SK-N-SH (cell line): ENCODE measurements around the gene ST6GALNAC3. TPM values are rescaled to one million over a fixed set of nuclear protein-coding genes. Genes with fewer than 3 reads are reported as not detected.
A peak's percentile ranks its signal among the peaks of the same experiment; 100 is the strongest.

Experiments used
- CTCF ChIA-PET: fragments of 300-600, 350-600 bp; formaldehyde crosslinking; extraction: SDS; loops from one replicate; lab custom pipeline; 2021; lab: Yijun Ruan, JAX
- POLR2A ChIA-PET: fragments of 350-600 bp; sonication (Branson Sonifier 250); formaldehyde crosslinking; extraction: SDS; loops from one replicate; lab custom pipeline; 2020; ENCODE audit warnings: antibody characterized with exemption, inconsistent platforms; lab: Yijun Ruan, JAX
- DNase-seq: peaks from one replicate; pipeline ENCODE4 v3.0.0; 2012
- H2AFZ ChIP-seq: fragments of 200-600 bp; sonication (generic); 2 replicates; pipeline ENCODE4 v1.8.1; 2016; ENCODE audit warnings: antibody characterized with exemption, mild to moderate bottlenecking, low read depth
- H3F3A ChIP-seq: fragments of 200-600 bp; sonication (generic); replicated peaks from 2 replicates; pipeline ENCODE3; 2016; ENCODE audit warnings: antibody characterized with exemption, mild to moderate bottlenecking; ENCODE audit not compliant: insufficient read depth
- H3K27ac ChIP-seq, 2 experiments: fragments of 200-500 bp in 1 of 2; fragments of 200-600 bp in 1 of 2; sonication (Bioruptor generic) in 1 of 2; sonication (generic), shearing (Covaris generic) in 1 of 2; 2 replicates each; pipeline versions ENCODE4 v1.5.1 to v1.6.1; 2014 to 2016; ENCODE audit warnings: low read depth in 2 of 2, inconsistent platforms in 1 of 2, low read length in 1 of 2, mild to moderate bottlenecking in 1 of 2, mixed read lengths in 1 of 2
- H3K27me3 ChIP-seq: fragments of 200-600 bp; sonication (generic), shearing (Covaris generic); 2 replicates; pipeline ENCODE4 v1.6.1; 2016; ENCODE audit warnings: mixed run types; ENCODE audit not compliant: insufficient read depth
- H3K36me3 ChIP-seq, 2 experiments: fragments of 200-500 bp in 1 of 2; fragments of 200-600 bp in 1 of 2; sonication (Bioruptor generic) in 1 of 2; sonication (generic) in 1 of 2; replicated peaks in 1 of 2; 2 replicates each; pipeline versions ENCODE3 to v1.5.1; 2014 to 2016; ENCODE audit warnings: low read length in 1 of 2, mild to moderate bottlenecking in 1 of 2; ENCODE audit not compliant: insufficient read depth in 2 of 2, control insufficient read depth in 1 of 2
- H3K4me1 ChIP-seq, 2 experiments: fragments of 200-500 bp in 1 of 2; fragments of 200-600 bp in 1 of 2; sonication (Bioruptor generic) in 1 of 2; sonication (generic), shearing (Covaris generic) in 1 of 2; 2 replicates each; pipeline versions ENCODE4 v1.5.1 to v1.6.1; 2014 to 2016; ENCODE audit warnings: low read depth in 1 of 2, low read length in 1 of 2, mixed run types in 1 of 2; ENCODE audit not compliant: insufficient read depth in 2 of 2, control insufficient read depth in 1 of 2
- H3K4me2 ChIP-seq: fragments of 200-600 bp; sonication (generic), shearing (Covaris generic); 2 replicates; pipeline ENCODE4 v1.6.1; 2017; ENCODE audit warnings: mixed run types
- H3K4me3 ChIP-seq, 2 experiments: fragments of 200-500 bp in 1 of 2; fragments of 200-600 bp in 1 of 2; sonication (Bioruptor generic) in 1 of 2; sonication (generic), shearing (Covaris generic) in 1 of 2; 2 replicates each; pipeline versions ENCODE4 v1.5.1 to v1.8.1; 2014 to 2016; ENCODE audit warnings: low read depth in 2 of 2, inconsistent platforms in 1 of 2, low read length in 1 of 2, mild to moderate bottlenecking in 1 of 2, mixed read lengths in 1 of 2, moderate library complexity in 1 of 2
- H3K79me2 ChIP-seq: fragments of 200-600 bp; sonication (generic); 2 replicates; pipeline ENCODE4 v1.8.1; 2017; ENCODE audit warnings: mild to moderate bottlenecking; ENCODE audit not compliant: insufficient read depth
- H3K9ac ChIP-seq: fragments of 200-600 bp; sonication (generic); 2 replicates; pipeline ENCODE4 v1.6.1; 2017; ENCODE audit warnings: mixed run types
- H3K9me2 ChIP-seq: fragments of 200-600 bp; sonication (generic); 2 replicates; pipeline ENCODE4 v1.6.1; 2017; ENCODE audit warnings: mixed run types
- H3K9me3 ChIP-seq: fragments of 200-600 bp; sonication (generic); 2 replicates; pipeline ENCODE4 v1.6.1; 2017; ENCODE audit warnings: mixed run types, mild to moderate bottlenecking, moderate library complexity
- H4K20me1 ChIP-seq: fragments of 200-600 bp; sonication (generic); 2 replicates; pipeline ENCODE4 v1.6.1; 2017; ENCODE audit warnings: mild to moderate bottlenecking, mixed run types; ENCODE audit not compliant: insufficient read depth
- ELF1 ChIP-seq: IDR thresholded peaks from 2 replicates; pipeline ENCODE4 v1.4.0; 2012
- EP300 ChIP-seq, 2 experiments: IDR thresholded peaks; 2 replicates each; pipeline versions ENCODE4 v1.4.0 to v1.6.1; 2012; ENCODE audit warnings: borderline replicate concordance in 1 of 2, low read depth in 1 of 2, low read length in 1 of 2
- FOXM1 ChIP-seq: IDR thresholded peaks from 2 replicates; pipeline ENCODE4 v1.4.0; 2012; ENCODE audit warnings: low read depth, mild to moderate bottlenecking
- GABPA ChIP-seq: IDR thresholded peaks from 2 replicates; pipeline ENCODE4 v1.4.0; 2012; ENCODE audit warnings: low read depth, mild to moderate bottlenecking
- JUND ChIP-seq: IDR thresholded peaks from 2 replicates; pipeline ENCODE4 v1.4.0; 2012
- MXI1 ChIP-seq: IDR thresholded peaks from 2 replicates; pipeline ENCODE4 v1.6.1; 2012; ENCODE audit warnings: mild to moderate bottlenecking, low read depth, low read length, improper control_type of control experiment
- NRF1 ChIP-seq: IDR thresholded peaks from 2 replicates; pipeline ENCODE4 v1.6.1; 2012; ENCODE audit warnings: low read depth, mild to moderate bottlenecking, low read length
- RAD21 ChIP-seq: IDR thresholded peaks from 2 replicates; pipeline ENCODE4 v1.6.1; 2012; ENCODE audit warnings: mild to moderate bottlenecking, low read length
- RFX5 ChIP-seq: IDR thresholded peaks from 2 replicates; pipeline ENCODE4 v1.6.1; 2012; ENCODE audit warnings: mild to moderate bottlenecking, improper control_type of control experiment, low read length
- RXRA ChIP-seq: IDR thresholded peaks from 2 replicates; pipeline ENCODE4 v1.4.0; 2012; ENCODE audit warnings: low read depth, mild to moderate bottlenecking, borderline replicate concordance
- SIN3A ChIP-seq: IDR thresholded peaks from 2 replicates; pipeline ENCODE4 v1.6.1; 2012; ENCODE audit warnings: low read depth, mild to moderate bottlenecking, low read length, moderate library complexity, borderline replicate concordance
- TCF12 ChIP-seq: IDR thresholded peaks from 2 replicates; pipeline ENCODE4 v1.4.0; 2012
- TEAD4 ChIP-seq: IDR thresholded peaks from 2 replicates; pipeline ENCODE4 v1.4.0; 2012; ENCODE audit warnings: mild to moderate bottlenecking, borderline replicate concordance; ENCODE audit not compliant: insufficient read depth
- WGBS: methylation state at CpG from one replicate; pipeline ENCODE4 v1.1.6; 2017; ENCODE audit warnings: low lambda C conversion rate; 5-methylcytosine and 5-hydroxymethylcytosine counted together
- polyA plus RNA-seq, 3 experiments: library from polyadenylated mRNA; depleted of rRNA; stranded (reverse); fragments of >200 nt; gene quantifications; 2 replicates each; pipeline ENCODE4 v1.2.3, GENCODE V29; 2012
- TF ChIP-seq, protein P1 (sequence below): IDR thresholded peaks from 2 replicates; pipeline ENCODE4 v1.4.0; 2012; ENCODE audit warnings: low read depth, borderline replicate concordance
- TF ChIP-seq, protein P2 (sequence below): fragments of 150-350 bp; IDR thresholded peaks from 2 replicates; pipeline ENCODE4 v1.6.1; 2016; ENCODE audit warnings: mild to moderate bottlenecking, low read depth, low read length
- TF ChIP-seq, protein P3 (sequence below): fragments of 150-350 bp; IDR thresholded peaks from 2 replicates; pipeline ENCODE4 v1.6.1; 2017; ENCODE audit warnings: antibody characterized with exemption, low read length, low read depth, borderline replicate concordance
- TF ChIP-seq, protein P4 (sequence below): fragments of 200-600 bp; sonication (generic); IDR thresholded peaks from 2 replicates; pipeline ENCODE4 v1.6.1; 2017; ENCODE audit warnings: antibody characterized with exemption, mild to moderate bottlenecking, moderate library complexity
- TF ChIP-seq, protein P5 (sequence below): IDR thresholded peaks from 2 replicates; pipeline ENCODE4 v1.4.0; 2012; ENCODE audit warnings: low read depth, borderline replicate concordance

The ST6GALNAC3 gene
- polyA plus RNA-seq, 1 of the 3 experiments (the other 2 are of a cell fraction) = 8.1 TPM

DNA sequence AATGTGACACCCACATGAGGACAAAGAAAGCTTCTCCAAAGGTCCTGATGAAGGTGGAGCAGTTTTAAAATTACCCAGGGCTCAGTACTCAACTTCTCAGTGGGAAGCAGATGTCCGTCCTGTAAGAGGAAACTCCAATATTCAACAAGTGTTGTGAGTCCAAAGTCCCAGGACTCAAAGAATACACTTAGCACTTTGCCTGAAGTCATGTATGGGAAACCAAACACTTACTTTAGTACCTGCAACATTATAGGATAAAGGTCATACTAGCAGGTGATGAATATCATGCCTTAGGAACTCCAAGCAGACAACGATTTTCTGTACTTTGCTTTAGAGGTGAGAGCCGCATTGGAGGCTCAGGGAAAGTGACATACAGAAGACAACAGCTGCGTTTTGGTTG lies 37.2 kb upstream of the ST6GALNAC3 start:
- Histone ChIP-seq H3K9me3 (no peaks in the 10 kb centered on the region), H3K9ac (no peak overlapping the region), H3K9me2 (no peaks in the 10 kb centered on the region), H4K20me1 (no peaks in the 10 kb centered on the region), H3K27ac (peak overlapping the region in 1 of 2 experiments; percentile 79; a peak in 1 of 4 replicates), H3K4me1 (peaks cover 7 to 9% of the 10 kb centered on the region in 2 experiments; a peak in 3 of 4 replicates)
- CTCF ChIA-PET = interaction anchor here (0.6 to 2.0 kb wide), 3 partner anchors 9 to 1107 kb away, joined by 3 to 5 read pairs (median 5); no protein-coding TSS in a partner anchor
- DNase-seq = no peak
- TF ChIP-seq NRF1 (no peak), JUND (no peak), FOXM1 (no peak), ELF1 (no peak), GABPA (no peak), TCF12 (no peak), RXRA (no peak), MXI1 (no peak), EP300 (IDR thresholded peaks at IDR 0.05; ENCODE audit: borderline replicate concordance in 1 of 2, low read depth in 1 of 2, low read length in 1 of 2) (no peak), SIN3A (no peak), RAD21 (no peak), RFX5 (no peak), TEAD4 (no peak)
- TF ChIP-seq, protein P1, sequence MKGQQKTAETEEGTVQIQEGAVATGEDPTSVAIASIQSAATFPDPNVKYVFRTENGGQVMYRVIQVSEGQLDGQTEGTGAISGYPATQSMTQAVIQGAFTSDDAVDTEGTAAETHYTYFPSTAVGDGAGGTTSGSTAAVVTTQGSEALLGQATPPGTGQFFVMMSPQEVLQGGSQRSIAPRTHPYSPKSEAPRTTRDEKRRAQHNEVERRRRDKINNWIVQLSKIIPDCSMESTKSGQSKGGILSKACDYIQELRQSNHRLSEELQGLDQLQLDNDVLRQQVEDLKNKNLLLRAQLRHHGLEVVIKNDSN = no peak
- TF ChIP-seq, protein P2, sequence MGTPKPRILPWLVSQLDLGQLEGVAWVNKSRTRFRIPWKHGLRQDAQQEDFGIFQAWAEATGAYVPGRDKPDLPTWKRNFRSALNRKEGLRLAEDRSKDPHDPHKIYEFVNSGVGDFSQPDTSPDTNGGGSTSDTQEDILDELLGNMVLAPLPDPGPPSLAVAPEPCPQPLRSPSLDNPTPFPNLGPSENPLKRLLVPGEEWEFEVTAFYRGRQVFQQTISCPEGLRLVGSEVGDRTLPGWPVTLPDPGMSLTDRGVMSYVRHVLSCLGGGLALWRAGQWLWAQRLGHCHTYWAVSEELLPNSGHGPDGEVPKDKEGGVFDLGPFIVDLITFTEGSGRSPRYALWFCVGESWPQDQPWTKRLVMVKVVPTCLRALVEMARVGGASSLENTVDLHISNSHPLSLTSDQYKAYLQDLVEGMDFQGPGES = no peak
- TF ChIP-seq, protein P3, sequence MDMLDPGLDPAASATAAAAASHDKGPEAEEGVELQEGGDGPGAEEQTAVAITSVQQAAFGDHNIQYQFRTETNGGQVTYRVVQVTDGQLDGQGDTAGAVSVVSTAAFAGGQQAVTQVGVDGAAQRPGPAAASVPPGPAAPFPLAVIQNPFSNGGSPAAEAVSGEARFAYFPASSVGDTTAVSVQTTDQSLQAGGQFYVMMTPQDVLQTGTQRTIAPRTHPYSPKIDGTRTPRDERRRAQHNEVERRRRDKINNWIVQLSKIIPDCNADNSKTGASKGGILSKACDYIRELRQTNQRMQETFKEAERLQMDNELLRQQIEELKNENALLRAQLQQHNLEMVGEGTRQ = no peak
- TF ChIP-seq, protein P4, sequence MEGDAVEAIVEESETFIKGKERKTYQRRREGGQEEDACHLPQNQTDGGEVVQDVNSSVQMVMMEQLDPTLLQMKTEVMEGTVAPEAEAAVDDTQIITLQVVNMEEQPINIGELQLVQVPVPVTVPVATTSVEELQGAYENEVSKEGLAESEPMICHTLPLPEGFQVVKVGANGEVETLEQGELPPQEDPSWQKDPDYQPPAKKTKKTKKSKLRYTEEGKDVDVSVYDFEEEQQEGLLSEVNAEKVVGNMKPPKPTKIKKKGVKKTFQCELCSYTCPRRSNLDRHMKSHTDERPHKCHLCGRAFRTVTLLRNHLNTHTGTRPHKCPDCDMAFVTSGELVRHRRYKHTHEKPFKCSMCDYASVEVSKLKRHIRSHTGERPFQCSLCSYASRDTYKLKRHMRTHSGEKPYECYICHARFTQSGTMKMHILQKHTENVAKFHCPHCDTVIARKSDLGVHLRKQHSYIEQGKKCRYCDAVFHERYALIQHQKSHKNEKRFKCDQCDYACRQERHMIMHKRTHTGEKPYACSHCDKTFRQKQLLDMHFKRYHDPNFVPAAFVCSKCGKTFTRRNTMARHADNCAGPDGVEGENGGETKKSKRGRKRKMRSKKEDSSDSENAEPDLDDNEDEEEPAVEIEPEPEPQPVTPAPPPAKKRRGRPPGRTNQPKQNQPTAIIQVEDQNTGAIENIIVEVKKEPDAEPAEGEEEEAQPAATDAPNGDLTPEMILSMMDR = no peak
- TF ChIP-seq, protein P5, sequence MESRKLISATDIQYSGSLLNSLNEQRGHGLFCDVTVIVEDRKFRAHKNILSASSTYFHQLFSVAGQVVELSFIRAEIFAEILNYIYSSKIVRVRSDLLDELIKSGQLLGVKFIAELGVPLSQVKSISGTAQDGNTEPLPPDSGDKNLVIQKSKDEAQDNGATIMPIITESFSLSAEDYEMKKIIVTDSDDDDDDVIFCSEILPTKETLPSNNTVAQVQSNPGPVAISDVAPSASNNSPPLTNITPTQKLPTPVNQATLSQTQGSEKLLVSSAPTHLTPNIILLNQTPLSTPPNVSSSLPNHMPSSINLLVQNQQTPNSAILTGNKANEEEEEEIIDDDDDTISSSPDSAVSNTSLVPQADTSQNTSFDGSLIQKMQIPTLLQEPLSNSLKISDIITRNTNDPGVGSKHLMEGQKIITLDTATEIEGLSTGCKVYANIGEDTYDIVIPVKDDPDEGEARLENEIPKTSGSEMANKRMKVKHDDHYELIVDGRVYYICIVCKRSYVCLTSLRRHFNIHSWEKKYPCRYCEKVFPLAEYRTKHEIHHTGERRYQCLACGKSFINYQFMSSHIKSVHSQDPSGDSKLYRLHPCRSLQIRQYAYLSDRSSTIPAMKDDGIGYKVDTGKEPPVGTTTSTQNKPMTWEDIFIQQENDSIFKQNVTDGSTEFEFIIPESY = no peak
- TF ChIP-seq, all 33 proteins: peak for 0
- Histone ChIP-seq H3K79me2 (no peaks in the 10 kb centered on the region), H3K4me3 (no peak overlapping the region), H3K4me2 (no peak overlapping the region), H2AFZ (no peak overlapping the region), H3K27me3 (no peaks in the 10 kb centered on the region), H3F3A (no peaks in the 10 kb centered on the region), H3K36me3 (no peaks in the 10 kb centered on the region)
- POLR2A ChIA-PET = no interaction called here
- WGBS = 69% methylated on average over 4 of the region's 4 CpGs
